Astrocyte (in vitro differentiated cells and primary cell): Measurements from ENCODE around the gene TCF19.

ENCODE experiments used
- CTCF ChIP-seq: IDR thresholded peaks from 2 replicates; pipeline ENCODE4 v1.5.1; 2011; ENCODE audit warnings: low read depth, mild to moderate bottlenecking, inconsistent platforms, low read length, moderate library complexity; ENCODE audit not compliant: insufficient read depth
- EZH2 ChIP-seq: IDR thresholded peaks from 2 replicates; pipeline ENCODE4 v1.6.1; 2012; ENCODE audit warnings: mild to moderate bottlenecking, low read length, inconsistent platforms; ENCODE audit not compliant: insufficient read depth

- TF ChIP-seq CTCF, result no peak
- TF ChIP-seq EZH2, result no peak
These were observed 47.4 kb upstream of the TCF19 start for GRCh38 chr6:31110825-31111582.
